WERI-Rb-1 (cell line): Measurements from ENCODE around the gene BNIPL.
A peak's percentile ranks its signal among the peaks of the same experiment; 100 is the strongest.

Experiments
- DNase-seq: peaks from one replicate; pipeline ENCODE4 v3.0.0-alpha.2; 2020
- H3K27ac ChIP-seq: fragments of 250-450 bp; sonication (Bioruptor Pico); 2 replicates; pipeline ENCODE4 v1.5.1; 2020; ENCODE audit warnings: mild to moderate bottlenecking, moderate library complexity
- H3K27me3 ChIP-seq: fragments of 250-450 bp; sonication (Bioruptor Pico); 2 replicates; pipeline ENCODE4 v1.5.1; 2021; ENCODE audit warnings: mild to moderate bottlenecking, low read depth, moderate library complexity; ENCODE audit not compliant: insufficient read depth, severe bottlenecking
- H3K36me3 ChIP-seq: fragments of 250-450 bp; sonication (Bioruptor Pico); 2 replicates; pipeline ENCODE4 v1.5.1; 2020; ENCODE audit warnings: mild to moderate bottlenecking, moderate library complexity
- H3K4me3 ChIP-seq: 2 replicates; pipeline ENCODE4 v1.5.1; 2011; ENCODE audit warnings: low read depth, mild to moderate bottlenecking, control low read depth, low read length
- H3K9me3 ChIP-seq: fragments of 250-450 bp; sonication (Bioruptor Pico); 2 replicates; pipeline ENCODE4 v1.5.1; 2021; ENCODE audit warnings: mild to moderate bottlenecking, moderate library complexity; ENCODE audit not compliant: severe bottlenecking
- TF ChIP-seq, protein P1 (sequence below): IDR thresholded peaks from 2 replicates; pipeline ENCODE4 v1.5.1; 2011; ENCODE audit warnings: low read depth, mild to moderate bottlenecking, control low read depth, inconsistent platforms, low read length

Gene BNIPL

GRCh38 chr1:151008244-151009205, 27.9 kb upstream of the BNIPL start, which contains the start of gene PRUNE1:
TSS of gene PRUNE1 (plus strand) at chr1:151008449. CDS start at chr1:151008633, 184 bp downstream.
- TF ChIP-seq, protein P1, sequence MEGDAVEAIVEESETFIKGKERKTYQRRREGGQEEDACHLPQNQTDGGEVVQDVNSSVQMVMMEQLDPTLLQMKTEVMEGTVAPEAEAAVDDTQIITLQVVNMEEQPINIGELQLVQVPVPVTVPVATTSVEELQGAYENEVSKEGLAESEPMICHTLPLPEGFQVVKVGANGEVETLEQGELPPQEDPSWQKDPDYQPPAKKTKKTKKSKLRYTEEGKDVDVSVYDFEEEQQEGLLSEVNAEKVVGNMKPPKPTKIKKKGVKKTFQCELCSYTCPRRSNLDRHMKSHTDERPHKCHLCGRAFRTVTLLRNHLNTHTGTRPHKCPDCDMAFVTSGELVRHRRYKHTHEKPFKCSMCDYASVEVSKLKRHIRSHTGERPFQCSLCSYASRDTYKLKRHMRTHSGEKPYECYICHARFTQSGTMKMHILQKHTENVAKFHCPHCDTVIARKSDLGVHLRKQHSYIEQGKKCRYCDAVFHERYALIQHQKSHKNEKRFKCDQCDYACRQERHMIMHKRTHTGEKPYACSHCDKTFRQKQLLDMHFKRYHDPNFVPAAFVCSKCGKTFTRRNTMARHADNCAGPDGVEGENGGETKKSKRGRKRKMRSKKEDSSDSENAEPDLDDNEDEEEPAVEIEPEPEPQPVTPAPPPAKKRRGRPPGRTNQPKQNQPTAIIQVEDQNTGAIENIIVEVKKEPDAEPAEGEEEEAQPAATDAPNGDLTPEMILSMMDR = no peak
- peaks cover 10% of the 10 kb centered on the region for H3K36me3 ChIP-seq
- no peaks in the 10 kb centered on the region for H3K9me3 ChIP-seq
- peak within 1 kb of the TSS; percentile 76 for H3K4me3 ChIP-seq
- peak within 1 kb of the TSS; percentile 67 for H3K27ac ChIP-seq
- no peaks in the 10 kb centered on the region for H3K27me3 ChIP-seq
- peak; percentile 100 for DNase-seq

GRCh38 chr1:151009206-151009587, 27.2 kb upstream of the BNIPL start:
- peaks cover 10% of the 10 kb centered on the region for H3K36me3 ChIP-seq
- H3K4me3 ChIP-seq = peak overlapping the region; percentile 76
- DNase-seq = no peak
- no peaks in the 10 kb centered on the region for H3K27me3 ChIP-seq
- H3K9me3 ChIP-seq = no peaks in the 10 kb centered on the region
- H3K27ac ChIP-seq = no peak overlapping the region; the same call in 1 of the 2 replicates
- TF ChIP-seq, protein P1 = no peak

GRCh38 chr1:151009674-151010345, 26.6 kb upstream of the BNIPL start:
- no peak for DNase-seq
- Histone ChIP-seq H3K9me3 (no peaks in the 10 kb centered on the region), H3K4me3 (no peak overlapping the region), H3K27me3 (no peaks in the 10 kb centered on the region), H3K27ac (no peak overlapping the region), H3K36me3 (peaks cover 10% of the 10 kb centered on the region)
- TF ChIP-seq, protein P1 = no peak

DNA sequence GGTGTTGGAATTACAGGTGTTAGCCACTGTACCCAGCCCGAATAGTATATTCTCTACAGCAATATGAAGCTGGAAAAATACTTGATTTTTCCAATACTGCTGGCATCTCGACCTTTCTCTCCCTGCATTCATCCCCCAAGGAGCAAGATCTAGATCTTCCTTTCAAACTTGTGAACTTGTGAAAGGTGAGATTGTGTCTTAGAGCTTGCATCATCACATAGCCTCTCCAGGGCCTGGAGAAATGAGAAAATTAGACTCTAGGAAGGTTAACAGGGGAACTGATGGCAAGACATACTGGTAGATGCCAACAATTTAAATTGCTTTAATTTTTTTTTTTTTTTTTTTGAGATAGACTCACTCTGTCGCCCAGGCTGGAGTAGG, 26.1 kb upstream of the BNIPL start:
- Histone ChIP-seq H3K27me3 (no peaks in the 10 kb centered on the region), H3K4me3 (no peak overlapping the region), H3K9me3 (no peaks in the 10 kb centered on the region)

GRCh38 chr1:151011154-151011850, 25.1 kb upstream of the BNIPL start:
- peaks cover 10% of the 10 kb centered on the region for H3K36me3 ChIP-seq
- DNase-seq = no peak
- no peak overlapping the region for H3K4me3 ChIP-seq
- TF ChIP-seq, protein P1 = no peak
- no peak overlapping the region for H3K27ac ChIP-seq
- H3K27me3 ChIP-seq = no peaks in the 10 kb centered on the region
- H3K9me3 ChIP-seq = no peaks in the 10 kb centered on the region

More for the DNA sequence above, 26.1 kb upstream of the BNIPL start:
- no peak for DNase-seq
- peaks cover 10% of the 10 kb centered on the region for H3K36me3 ChIP-seq
- no peak overlapping the region for H3K27ac ChIP-seq
- TF ChIP-seq, protein P1 = no peak
